ENCODE measurements around the gene FIG4.

DNA sequence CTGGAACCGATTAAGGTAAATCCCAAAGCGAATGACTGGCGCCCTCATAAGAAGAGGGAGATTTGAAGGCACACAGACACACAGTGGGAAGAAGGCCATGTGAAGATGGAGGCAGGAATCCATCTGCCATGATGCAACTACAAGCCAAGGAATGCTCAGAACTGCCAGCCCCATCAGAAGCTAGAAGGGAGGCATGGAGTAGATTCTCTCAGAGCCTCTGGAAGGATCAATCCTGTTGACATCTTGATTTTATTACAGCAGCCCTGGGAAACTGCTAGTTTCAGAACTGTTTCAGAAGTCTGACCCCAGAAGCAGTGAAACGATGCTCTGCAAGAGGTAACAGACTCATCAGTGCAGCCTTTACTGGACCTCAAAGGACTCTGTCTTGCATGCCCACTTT, 183.5 kb downstream of the FIG4 start:
- TF ChIP-seq, protein P1, sequence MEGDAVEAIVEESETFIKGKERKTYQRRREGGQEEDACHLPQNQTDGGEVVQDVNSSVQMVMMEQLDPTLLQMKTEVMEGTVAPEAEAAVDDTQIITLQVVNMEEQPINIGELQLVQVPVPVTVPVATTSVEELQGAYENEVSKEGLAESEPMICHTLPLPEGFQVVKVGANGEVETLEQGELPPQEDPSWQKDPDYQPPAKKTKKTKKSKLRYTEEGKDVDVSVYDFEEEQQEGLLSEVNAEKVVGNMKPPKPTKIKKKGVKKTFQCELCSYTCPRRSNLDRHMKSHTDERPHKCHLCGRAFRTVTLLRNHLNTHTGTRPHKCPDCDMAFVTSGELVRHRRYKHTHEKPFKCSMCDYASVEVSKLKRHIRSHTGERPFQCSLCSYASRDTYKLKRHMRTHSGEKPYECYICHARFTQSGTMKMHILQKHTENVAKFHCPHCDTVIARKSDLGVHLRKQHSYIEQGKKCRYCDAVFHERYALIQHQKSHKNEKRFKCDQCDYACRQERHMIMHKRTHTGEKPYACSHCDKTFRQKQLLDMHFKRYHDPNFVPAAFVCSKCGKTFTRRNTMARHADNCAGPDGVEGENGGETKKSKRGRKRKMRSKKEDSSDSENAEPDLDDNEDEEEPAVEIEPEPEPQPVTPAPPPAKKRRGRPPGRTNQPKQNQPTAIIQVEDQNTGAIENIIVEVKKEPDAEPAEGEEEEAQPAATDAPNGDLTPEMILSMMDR (IDR thresholded peaks at IDR 0.05; ENCODE audit: insufficient read depth, low read length, poor library complexity, severe bottlenecking): no peak
- no peak for TF ChIP-seq EZH2phosphoT487 (conservative IDR thresholded peaks at IDR 0.05; ENCODE audit: low read length)

Data from SU-DHL-6 (cell line).